ENCODE measurements around the gene TBXA2R.

Gene TBXA2R

GRCh38 chr19:3645067-3645396, 38.4 kb upstream of the TBXA2R start:
- FAIRE-seq (no peak), DNase-seq (ENCODE audit: insufficient read length, low spot score) (no peak)
- no peak for TF ChIP-seq POLR2A (IDR thresholded peaks at IDR 0.05; ENCODE audit: low read depth, low read length)

- FAIRE-seq (peak; percentile 41), DNase-seq (ENCODE audit: insufficient read length, low spot score) (peak; percentile 61)
- no peak for TF ChIP-seq POLR2A (IDR thresholded peaks at IDR 0.05; ENCODE audit: low read depth, low read length)
Observed at GRCh38 chr19:3644351-3645066, 37.8 kb upstream of the TBXA2R start.

GRCh38 chr19:3643674-3644313, 37.1 kb upstream of the TBXA2R start:
- TF ChIP-seq POLR2A (IDR thresholded peaks at IDR 0.05; ENCODE audit: low read depth, low read length): no peak
- no peak for DNase-seq (ENCODE audit: insufficient read length, low spot score)
- no peak for FAIRE-seq

- TF ChIP-seq POLR2A (IDR thresholded peaks at IDR 0.05; ENCODE audit: low read depth, low read length): no peak
- no peak for FAIRE-seq
Observed at GRCh38 chr19:3642987-3643673, 36.5 kb upstream of the TBXA2R start.

GRCh38 chr19:3642296-3642695, 35.6 kb upstream of the TBXA2R start:
- FAIRE-seq (no peak), DNase-seq (ENCODE audit: insufficient read length, low spot score) (no peak)
- no peak for TF ChIP-seq POLR2A (IDR thresholded peaks at IDR 0.05; ENCODE audit: low read depth, low read length)

More at GRCh38 chr19:3642987-3643673, 36.5 kb upstream of the TBXA2R start:
- DNase-seq (ENCODE audit: insufficient read length, low spot score): no peak

- no peak for DNase-seq (ENCODE audit: insufficient read length, low spot score)
- FAIRE-seq: no peak
- TF ChIP-seq POLR2A (IDR thresholded peaks at IDR 0.05; ENCODE audit: low read depth, low read length): no peak
Observed at GRCh38 chr19:3641515-3642269, 35.0 kb upstream of the TBXA2R start.

GRCh38 chr19:3639479-3639878, 32.8 kb upstream of the TBXA2R start:
- no peak for DNase-seq (ENCODE audit: insufficient read length, low spot score)
- no peak for TF ChIP-seq POLR2A (IDR thresholded peaks at IDR 0.05; ENCODE audit: low read depth, low read length)
- no peak for FAIRE-seq

GRCh38 chr19:3638208-3639193, 31.8 kb upstream of the TBXA2R start:
- DNase-seq (ENCODE audit: insufficient read length, low spot score): no peak
- FAIRE-seq: no peak
- TF ChIP-seq POLR2A (IDR thresholded peaks at IDR 0.05; ENCODE audit: low read depth, low read length): no peak

- TF ChIP-seq POLR2A (IDR thresholded peaks at IDR 0.05; ENCODE audit: low read depth, low read length): no peak
- no peak for FAIRE-seq
- no peak for DNase-seq (ENCODE audit: insufficient read length, low spot score)
Observed at GRCh38 chr19:3637621-3638020, 30.9 kb upstream of the TBXA2R start.

GRCh38 chr19:3636962-3637361, 30.3 kb upstream of the TBXA2R start:
- TF ChIP-seq POLR2A (IDR thresholded peaks at IDR 0.05; ENCODE audit: low read depth, low read length): no peak
- DNase-seq (ENCODE audit: insufficient read length, low spot score) (no peak), FAIRE-seq (no peak)

- FAIRE-seq: no peak
- no peak for TF ChIP-seq POLR2A (IDR thresholded peaks at IDR 0.05; ENCODE audit: low read depth, low read length)
- DNase-seq (ENCODE audit: insufficient read length, low spot score): no peak
Observed at GRCh38 chr19:3636506-3636905, 29.8 kb upstream of the TBXA2R start.

- TF ChIP-seq POLR2A (IDR thresholded peaks at IDR 0.05; ENCODE audit: low read depth, low read length): no peak
- FAIRE-seq: no peak
Observed at GRCh38 chr19:3634496-3635045, 27.9 kb upstream of the TBXA2R start.

GRCh38 chr19:3633559-3633988, 26.9 kb upstream of the TBXA2R start:
- no peak for FAIRE-seq
- no peak for DNase-seq (ENCODE audit: insufficient read length, low spot score)
- no peak for TF ChIP-seq POLR2A (IDR thresholded peaks at IDR 0.05; ENCODE audit: low read depth, low read length)

More at GRCh38 chr19:3634496-3635045, 27.9 kb upstream of the TBXA2R start:
- no peak for DNase-seq (ENCODE audit: insufficient read length, low spot score)
